KMS-11 (cell line): Measurements from ENCODE around the gene ABCC4.

ENCODE experiments used
- H2AFZ ChIP-seq: fragments of 200-600 bp; sonication (generic); 2 replicates; pipeline ENCODE4 v1.6.1; 2016; ENCODE audit warnings: antibody characterized with exemption, mixed run types, low read depth
- H3K27ac ChIP-seq: fragments of 200-600 bp; sonication (generic); 2 replicates; pipeline ENCODE4 v1.6.1; 2016; ENCODE audit warnings: mild to moderate bottlenecking, mixed run types
- H3K27me3 ChIP-seq: fragments of 200-600 bp; sonication (generic); 2 replicates; pipeline ENCODE4 v1.6.1; 2017; ENCODE audit warnings: mild to moderate bottlenecking, low read depth, mixed run types, moderate library complexity; ENCODE audit not compliant: insufficient read depth
- H3K36me3 ChIP-seq: fragments of 200-600 bp; sonication (generic); 2 replicates; pipeline ENCODE4 v1.6.1; 2017; ENCODE audit warnings: mild to moderate bottlenecking, mixed run types; ENCODE audit not compliant: insufficient read depth
- H3K4me1 ChIP-seq: fragments of 200-600 bp; sonication (generic); 2 replicates; pipeline ENCODE4 v1.6.1; 2016; ENCODE audit warnings: mild to moderate bottlenecking, low read depth, mixed run types; ENCODE audit not compliant: poor library complexity, severe bottlenecking
- H3K4me2 ChIP-seq: fragments of 200-600 bp; sonication (generic); 2 replicates; pipeline ENCODE4 v1.7.0; 2016; ENCODE audit warnings: mild to moderate bottlenecking, mixed run types
- H3K4me3 ChIP-seq: fragments of 200-600 bp; sonication (generic); IDR thresholded peaks from 2 replicates; pipeline ENCODE4 v1.6.1; 2017; ENCODE audit warnings: low read depth, low read length, mixed read lengths; ENCODE audit not compliant: insufficient read depth
- H3K79me2 ChIP-seq: fragments of 200-600 bp; sonication (generic); 2 replicates; pipeline ENCODE4 v1.6.1; 2016; ENCODE audit warnings: low read depth, mixed run types; ENCODE audit not compliant: insufficient read depth
- H3K9ac ChIP-seq: fragments of 200-600 bp; sonication (generic); 2 replicates; pipeline ENCODE4 v1.6.1; 2016; ENCODE audit warnings: mild to moderate bottlenecking, mixed run types
- H4K20me1 ChIP-seq: fragments of 200-600 bp; sonication (generic); 2 replicates; pipeline ENCODE4 v1.6.1; 2016; ENCODE audit warnings: mild to moderate bottlenecking, mixed run types; ENCODE audit not compliant: insufficient read depth
- CTCF ChIP-seq: fragments of 200-600 bp; sonication (generic); conservative IDR thresholded peaks from 2 replicates; pipeline ENCODE4 v1.6.1; 2017; ENCODE audit warnings: low read depth, mild to moderate bottlenecking, antibody characterized with exemption, low read length, moderate library complexity, mixed read lengths

Gene ABCC4

GRCh38 chr13:95049772-95050171 lies 251.5 kb downstream of the ABCC4 start:
- Histone ChIP-seq H4K20me1 (no peaks in the 10 kb centered on the region), H3K27ac (no peak overlapping the region), H3K36me3 (no peaks in the 10 kb centered on the region), H3K4me3 (no peak overlapping the region), H3K27me3 (no peaks in the 10 kb centered on the region), H2AFZ (no peak overlapping the region), H3K79me2 (no peaks in the 10 kb centered on the region), H3K4me1 (no peaks in the 10 kb centered on the region), H3K4me2 (no peak overlapping the region), H3K9ac (no peak overlapping the region)
- TF ChIP-seq CTCF: no peak

- H4K20me1 ChIP-seq: no peaks in the 10 kb centered on the region
- no peaks in the 10 kb centered on the region for H3K4me1 ChIP-seq
- no peak overlapping the region for H3K9ac ChIP-seq
- H3K79me2 ChIP-seq: no peaks in the 10 kb centered on the region
- no peak overlapping the region for H3K4me2 ChIP-seq
- no peaks in the 10 kb centered on the region for H3K36me3 ChIP-seq
- H3K4me3 ChIP-seq: no peak overlapping the region
- no peak for TF ChIP-seq CTCF
- H3K27me3 ChIP-seq: no peaks in the 10 kb centered on the region
- no peak overlapping the region for H2AFZ ChIP-seq
- H3K27ac ChIP-seq: no peak overlapping the region
Measured at GRCh38 chr13:95044452-95045205, 256.6 kb downstream of the ABCC4 start.

GRCh38 chr13:95039415-95039814 lies 261.8 kb downstream of the ABCC4 start:
- no peak overlapping the region for H2AFZ ChIP-seq
- H3K36me3 ChIP-seq: no peaks in the 10 kb centered on the region
- H3K4me1 ChIP-seq: peaks cover 3% of the 10 kb centered on the region
- H3K79me2 ChIP-seq: no peaks in the 10 kb centered on the region
- H3K27me3 ChIP-seq: no peaks in the 10 kb centered on the region
- no peaks in the 10 kb centered on the region for H4K20me1 ChIP-seq
- no peak overlapping the region for H3K9ac ChIP-seq
- H3K4me3 ChIP-seq: no peak overlapping the region
- TF ChIP-seq CTCF: no peak
- H3K27ac ChIP-seq: no peak overlapping the region
- no peak overlapping the region for H3K4me2 ChIP-seq

GRCh38 chr13:95038949-95039348 lies 262.3 kb downstream of the ABCC4 start:
- no peaks in the 10 kb centered on the region for H3K79me2 ChIP-seq
- no peak overlapping the region for H3K9ac ChIP-seq
- TF ChIP-seq CTCF: no peak
- H3K4me1 ChIP-seq: peaks cover 7% of the 10 kb centered on the region
- H2AFZ ChIP-seq: no peak overlapping the region
- no peak overlapping the region for H3K27ac ChIP-seq
- H3K4me2 ChIP-seq: no peak overlapping the region
- H3K27me3 ChIP-seq: no peaks in the 10 kb centered on the region
- no peaks in the 10 kb centered on the region for H3K36me3 ChIP-seq
- H3K4me3 ChIP-seq: no peak overlapping the region
- H4K20me1 ChIP-seq: no peaks in the 10 kb centered on the region
